GM19467 (cell line): ENCODE results near the gene PIK3C3.
A peak's percentile ranks its signal among the peaks of the same experiment; 100 is the strongest.

Experiments used
- ATAC-seq: cut with Tn5 transposase; IDR thresholded peaks from one replicate; pipeline ENCODE4 v1.9.1; 2021; ENCODE audit warnings: mild to moderate bottlenecking, moderate library complexity; ENCODE audit not compliant: unreplicated experiment

PIK3C3 gene

DNA sequence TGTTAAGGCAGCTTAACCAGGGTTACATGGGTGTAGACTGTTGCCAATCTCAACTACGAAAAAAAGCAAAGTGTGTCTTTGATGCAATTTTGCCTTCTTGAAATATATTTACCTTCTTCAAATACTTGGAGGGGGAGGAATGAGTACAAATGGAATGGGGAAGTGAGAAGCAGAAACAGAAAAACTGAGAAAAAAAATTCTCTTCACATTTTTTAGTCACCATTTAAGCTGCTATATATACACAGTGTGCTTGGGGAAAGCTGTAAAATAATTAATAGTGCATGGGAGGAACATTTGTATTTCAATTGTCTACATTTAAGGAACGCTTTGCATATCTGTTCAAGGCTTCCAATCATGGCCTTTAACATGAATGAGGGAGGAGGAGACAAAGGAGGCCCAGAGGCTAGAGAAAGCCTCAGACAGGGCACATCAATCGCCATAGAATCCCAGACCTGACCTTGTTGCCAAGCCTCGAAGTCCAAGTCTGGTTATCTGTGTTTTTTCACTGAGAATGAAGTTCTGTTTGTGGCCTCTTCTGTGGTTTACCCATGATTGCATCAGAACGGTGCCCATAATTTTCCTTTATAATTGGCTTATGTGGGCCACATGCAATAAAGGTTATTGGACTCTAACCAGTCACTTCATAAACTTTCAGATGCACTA is 158.6 kb downstream of the PIK3C3 start:
- no peak for ATAC-seq

DNA sequence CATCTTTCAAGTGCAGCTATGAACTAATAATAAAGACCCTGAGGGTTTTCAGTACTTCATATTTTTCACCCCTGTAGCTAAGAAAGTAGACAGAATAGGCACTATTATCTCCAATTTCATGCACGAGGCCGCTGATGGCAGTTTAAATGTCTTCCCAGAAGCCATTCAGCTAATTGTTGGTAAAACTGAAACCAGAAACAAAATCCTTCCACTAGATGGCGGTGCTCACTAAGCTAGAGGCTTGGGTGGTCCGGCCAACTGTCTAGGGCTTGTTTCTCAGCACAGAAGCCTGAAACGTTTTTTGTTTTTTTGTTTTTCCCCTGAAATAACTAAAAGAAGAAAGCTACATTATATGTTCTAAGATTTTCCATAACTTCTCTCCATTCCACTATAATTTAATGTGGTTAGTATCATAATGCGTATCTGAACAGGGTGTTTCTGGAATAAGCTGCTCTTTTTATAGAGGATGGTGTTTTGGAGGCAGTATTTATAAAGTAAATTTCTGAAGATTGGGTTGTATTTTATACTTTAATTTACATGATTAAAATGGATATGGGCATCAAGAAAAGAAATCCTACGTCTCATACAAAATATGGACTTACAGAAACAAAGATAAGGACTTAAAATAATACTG is 159.4 kb downstream of the PIK3C3 start:
- ATAC-seq = peak; percentile 93

DNA sequence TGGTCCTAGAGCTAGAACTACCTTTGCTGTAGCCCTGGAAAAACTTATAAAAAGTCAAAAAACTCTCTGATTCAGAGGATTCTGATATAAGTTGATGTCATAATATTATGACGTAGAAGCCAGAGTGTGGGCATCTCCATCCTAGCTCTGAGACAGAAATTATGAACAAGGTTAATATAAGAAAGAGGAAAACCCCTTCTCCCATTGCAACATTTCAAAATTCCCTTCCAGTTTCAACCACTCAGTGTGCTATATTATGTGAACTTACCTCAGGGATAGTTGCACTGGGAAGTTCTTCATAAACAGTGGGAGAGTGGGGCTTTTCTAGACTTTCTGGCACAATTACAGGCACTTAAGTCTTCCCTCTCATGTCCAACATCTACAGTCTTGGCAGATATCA is 171.6 kb downstream of the PIK3C3 start:
- no peak for ATAC-seq

DNA sequence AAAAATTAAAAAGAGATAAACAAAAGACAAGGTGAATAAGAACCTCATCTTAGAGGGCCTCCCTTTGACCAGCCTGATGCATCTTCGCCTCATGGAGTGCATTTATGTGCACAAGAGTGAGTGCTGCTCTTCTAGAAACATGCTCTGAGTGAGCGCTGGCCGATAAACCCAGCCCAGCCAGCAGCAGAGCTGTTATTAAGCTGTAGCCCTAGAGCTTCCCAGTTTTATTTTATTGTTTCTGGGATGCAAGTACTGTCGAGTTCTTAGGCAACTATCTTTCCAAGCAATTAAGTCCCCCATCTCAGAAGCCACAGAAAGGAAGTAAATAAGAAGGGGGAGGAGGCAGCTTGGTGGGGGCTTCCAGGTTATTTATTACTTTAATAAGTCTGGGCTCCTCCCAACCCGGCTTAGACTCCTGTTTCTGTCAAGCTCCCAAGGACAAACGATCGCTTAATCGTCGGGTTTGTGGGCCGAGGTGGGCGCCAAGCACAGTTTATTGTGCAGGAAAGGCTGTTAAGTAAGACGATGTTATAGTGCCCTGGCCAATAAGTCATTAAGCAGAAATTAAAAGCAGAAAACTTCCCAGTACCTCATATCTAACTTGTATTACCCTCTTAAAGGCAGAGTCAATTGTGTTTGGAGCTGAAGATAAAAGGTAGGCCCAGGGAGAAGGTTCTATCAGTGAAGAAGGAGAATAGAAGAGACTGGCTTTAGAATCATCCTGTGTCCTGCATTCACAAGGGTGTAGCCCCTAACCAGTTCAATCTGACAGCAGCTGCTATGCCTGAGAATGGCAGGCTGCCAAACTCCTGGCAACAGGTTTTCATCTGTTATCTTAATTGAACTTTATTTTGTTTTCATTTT is 176.3 kb downstream of the PIK3C3 start:
- no peak for ATAC-seq

DNA sequence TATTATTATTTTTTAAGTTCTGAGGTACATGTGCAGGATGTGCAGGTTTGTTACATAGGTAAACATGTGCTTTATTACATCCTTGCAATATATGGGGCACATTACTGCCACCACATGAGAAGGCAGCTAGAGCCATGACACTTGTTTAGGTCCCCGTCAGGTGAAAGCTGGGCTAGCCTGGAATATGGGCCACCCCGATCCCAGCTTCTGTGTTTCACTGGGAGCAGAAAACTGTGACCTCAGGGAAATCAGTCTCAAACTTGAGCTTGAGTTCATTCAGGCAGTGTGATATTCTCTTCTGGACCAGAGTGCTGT is 176.9 kb downstream of the PIK3C3 start:
- ATAC-seq = no peak
